Fibroblast of villous mesenchyme (primary cell): Measurements from ENCODE around the gene EFNA2. TPM values are rescaled to one million over a fixed set of nuclear protein-coding genes. Genes with fewer than 3 reads are reported as not detected.

Source experiments
- DNase-seq: peaks from one replicate; pipeline ENCODE4 v3.0.0-alpha.2; 2010; ENCODE audit warnings: low read depth
- H3K4me3 ChIP-seq: 2 replicates; pipeline ENCODE4 v1.5.1; 2011; ENCODE audit warnings: low read depth, mild to moderate bottlenecking, low read length
- CTCF ChIP-seq: IDR thresholded peaks from 2 replicates; pipeline ENCODE4 v1.5.1; 2012; ENCODE audit warnings: low read depth, mild to moderate bottlenecking, low read length; ENCODE audit not compliant: insufficient read depth
- total RNA-seq: library from RNA; depleted of rRNA; stranded (reverse); fragments of >200 nt; gene quantifications from 2 replicates; pipeline ENCODE4 v1.2.3, GENCODE V29; 2012

The EFNA2 gene
- not detected in 2 replicates for total RNA-seq

GRCh38 chr19:1285737-1286360, at the start of gene EFNA2:
Gene EFNA2, plus strand, starts transcription at chr19:1285873. Its CDS starts 296 bp downstream, at chr19:1286169.
- no peak for TF ChIP-seq CTCF
- no peak within 1 kb of the TSS for H3K4me3 ChIP-seq
- no peak for DNase-seq

- H3K4me3 ChIP-seq = peak overlapping the region; percentile 76
- no peak for DNase-seq
- TF ChIP-seq CTCF = no peak
Observed at GRCh38 chr19:1236576-1236975, 49.1 kb upstream of the EFNA2 start.

GRCh38 chr19:1237027-1237659, 48.5 kb upstream of the EFNA2 start:
- no peak for TF ChIP-seq CTCF
- no peak for DNase-seq
- H3K4me3 ChIP-seq = peak overlapping the region; percentile 76

DNA sequence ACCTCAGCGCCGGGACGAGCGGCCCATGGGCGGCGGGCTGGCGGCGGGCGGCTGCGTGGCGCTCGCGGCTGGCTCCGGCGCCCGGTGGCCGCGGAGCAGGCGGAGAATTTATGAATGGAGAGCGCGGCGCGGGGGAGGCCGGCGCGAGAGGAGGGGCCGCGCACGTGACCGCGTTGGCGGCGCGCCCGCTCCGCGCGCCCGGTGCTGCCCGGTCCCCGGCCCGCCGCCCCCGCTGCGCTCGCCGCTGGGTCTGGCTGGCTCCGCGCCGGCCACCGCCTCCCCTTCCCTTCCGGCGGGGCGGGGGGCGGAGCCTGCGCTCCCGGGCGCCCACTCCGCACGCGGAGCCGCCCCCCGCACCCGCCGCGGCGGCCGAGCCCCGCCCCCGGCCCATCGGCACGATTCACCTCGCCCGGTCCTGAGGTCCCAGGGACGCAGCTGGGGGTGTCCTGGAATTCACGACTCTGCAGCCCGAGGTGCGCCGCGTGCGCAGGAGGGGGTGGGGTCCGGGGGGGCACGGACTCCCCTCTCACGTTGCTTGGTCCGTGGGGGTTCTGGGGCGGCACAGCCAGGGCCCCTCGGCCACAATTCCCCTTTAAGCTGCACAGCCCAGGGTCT, 47.8 kb upstream of the EFNA2 start, which contains the start of gene CBARP:
Gene CBARP (minus strand): TSS at position 252 of the 615 bp plus-strand sequence. CDS start 1,905 bp downstream, outside the sequence.
- DNase-seq = peak; percentile 34
- no peak for TF ChIP-seq CTCF
- peak within 1 kb of the TSS; percentile 76 for H3K4me3 ChIP-seq

GRCh38 chr19:1238369-1239303, 47.0 kb upstream of the EFNA2 start:
- no peak for DNase-seq
- no peak for TF ChIP-seq CTCF
- peak overlapping the region; percentile 47 for H3K4me3 ChIP-seq

DNA sequence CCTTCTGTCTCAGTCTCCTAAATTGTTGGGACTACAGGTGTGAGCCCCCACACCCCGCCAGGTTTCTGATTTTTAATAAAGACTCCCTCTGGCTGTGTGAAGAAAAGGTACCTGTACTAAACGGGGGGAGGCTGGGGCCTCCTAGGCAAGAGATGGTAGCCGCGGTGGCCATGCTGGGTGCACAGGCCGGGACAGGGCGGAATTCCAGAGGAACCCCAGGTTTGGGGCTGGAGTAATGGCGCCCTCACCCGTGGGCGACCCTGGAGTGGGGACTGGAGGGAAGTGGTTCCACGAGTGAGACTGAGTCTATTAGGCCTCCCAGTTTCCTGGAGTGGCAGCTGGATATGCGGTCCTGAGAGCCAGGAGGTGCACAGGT, 46.3 kb upstream of the EFNA2 start:
- TF ChIP-seq CTCF = no peak
- no peak for DNase-seq
- H3K4me3 ChIP-seq = no peak overlapping the region
